CD4-positive, alpha-beta T cell treated with Interleukin-12 subunit alpha and Interleukin-12 subunit beta, for 1 hour (primary cell): ENCODE results near the gene PDCD1.

Source experiments
- DNase-seq: peaks from one replicate; pipeline ENCODE4 v3.0.0-alpha.2; 2020

PDCD1 gene

GRCh38 chr2:241864168-241864849 is 5.6 kb upstream of the PDCD1 start:
- no peak for DNase-seq

DNA sequence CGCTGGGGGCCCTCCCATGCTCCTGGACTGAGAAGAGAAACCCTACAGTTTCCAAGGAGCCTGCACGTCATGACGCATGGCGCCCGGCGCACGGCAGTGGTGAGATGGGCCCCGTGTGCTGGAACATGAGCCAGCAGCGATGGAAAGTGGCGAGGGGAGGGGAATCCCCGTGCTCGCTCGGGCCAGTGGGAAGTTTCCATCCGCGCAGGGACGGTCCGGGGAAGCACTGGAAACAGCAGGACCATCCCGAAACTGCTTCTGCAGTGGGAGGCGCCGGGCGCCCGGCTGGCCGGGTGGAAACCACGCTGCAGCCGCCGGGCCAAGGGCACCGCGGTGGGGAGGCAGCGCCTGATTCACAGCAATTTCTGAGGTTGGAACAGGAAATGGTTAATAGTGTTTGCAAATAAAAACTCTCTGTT is 4.9 kb upstream of the PDCD1 start:
- DNase-seq: peak; percentile 55

- no peak for DNase-seq
Observed at GRCh38 chr2:241862775-241863535, 4.3 kb upstream of the PDCD1 start.

- DNase-seq: no peak
Observed at GRCh38 chr2:241862093-241862492, 3.4 kb upstream of the PDCD1 start.

GRCh38 chr2:241861264-241861663 is 2.6 kb upstream of the PDCD1 start:
- no peak for DNase-seq

DNA sequence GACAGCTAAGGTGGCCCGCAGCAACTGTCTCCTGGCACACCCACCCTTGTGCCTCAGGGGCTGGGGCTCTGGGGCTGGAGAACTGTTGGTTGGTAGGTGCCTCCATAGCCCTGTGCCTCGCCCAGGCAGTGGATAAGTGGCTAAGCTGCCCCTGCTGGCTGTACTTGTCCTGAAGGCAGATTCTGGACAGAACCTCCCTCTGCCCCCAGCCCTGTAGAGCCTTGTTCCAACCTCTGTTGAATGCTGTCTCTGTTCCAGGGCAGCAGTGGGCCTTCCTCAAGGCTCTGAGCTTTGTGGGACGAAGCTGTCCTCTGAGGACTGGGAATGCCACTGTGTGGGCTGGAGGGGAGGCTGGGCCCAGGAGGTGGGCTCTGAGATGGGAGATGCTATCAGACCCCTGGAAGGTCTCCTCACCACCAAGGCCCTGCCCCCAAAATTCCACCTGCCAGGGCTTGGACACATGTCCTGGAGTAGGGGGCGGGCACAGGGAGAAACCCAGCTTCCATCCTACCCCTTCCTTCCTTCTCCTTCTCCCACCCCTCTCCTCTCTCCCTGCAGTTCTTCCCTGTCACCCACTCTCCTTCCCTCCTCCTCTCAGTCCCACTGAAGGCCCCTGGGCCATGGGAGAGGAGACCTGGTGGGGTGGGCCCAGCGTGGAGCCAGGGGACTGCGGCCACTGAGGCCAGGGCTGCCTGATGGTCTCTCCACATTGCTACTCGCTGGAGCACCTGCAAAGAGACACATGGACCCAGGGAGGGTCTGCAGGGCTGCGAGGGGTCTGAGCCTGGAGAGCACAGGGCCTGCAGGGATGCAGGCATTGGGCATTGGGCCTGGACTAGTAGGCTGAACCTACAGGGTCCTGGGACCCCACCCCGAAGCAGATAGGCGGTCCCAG is 1.7 kb upstream of the PDCD1 start:
- no peak for DNase-seq

DNA sequence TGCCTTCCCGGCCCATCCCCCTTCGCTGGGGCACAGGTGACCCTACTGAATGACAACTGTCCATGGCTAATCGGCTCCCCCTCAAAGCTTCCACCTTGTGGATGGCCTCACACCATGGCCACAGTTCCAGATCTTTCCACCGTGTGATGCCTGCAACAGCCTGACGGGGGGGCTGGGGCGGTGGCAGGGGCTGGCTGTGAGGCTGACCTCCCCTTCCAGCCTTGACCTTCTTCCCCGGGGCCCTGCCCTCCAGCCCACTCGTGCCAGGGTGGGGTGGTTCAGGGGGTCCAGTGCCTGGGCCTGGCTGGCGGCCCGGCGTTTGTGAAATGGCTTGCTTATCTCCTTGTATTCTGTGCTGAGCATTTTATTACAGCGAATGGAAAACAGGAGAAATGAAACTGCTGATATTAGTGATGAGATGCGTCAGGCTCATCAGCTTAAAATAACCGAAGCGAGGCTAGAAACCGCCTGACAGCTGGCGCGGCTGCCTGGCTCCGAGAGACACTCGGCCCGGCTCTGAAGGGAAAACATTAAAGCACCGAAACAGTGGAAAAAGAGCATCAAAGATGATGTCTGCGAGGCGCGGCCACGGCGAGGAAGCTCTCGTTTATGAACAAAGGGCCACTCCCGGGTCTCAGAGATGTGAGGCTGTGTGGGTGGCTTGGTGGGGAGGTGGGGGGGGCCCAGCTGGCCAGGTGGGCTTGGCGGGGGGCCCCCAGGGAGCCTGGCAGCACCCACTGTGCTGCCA is 916 bp upstream of the PDCD1 start:
- DNase-seq: peak; percentile 47

DNA sequence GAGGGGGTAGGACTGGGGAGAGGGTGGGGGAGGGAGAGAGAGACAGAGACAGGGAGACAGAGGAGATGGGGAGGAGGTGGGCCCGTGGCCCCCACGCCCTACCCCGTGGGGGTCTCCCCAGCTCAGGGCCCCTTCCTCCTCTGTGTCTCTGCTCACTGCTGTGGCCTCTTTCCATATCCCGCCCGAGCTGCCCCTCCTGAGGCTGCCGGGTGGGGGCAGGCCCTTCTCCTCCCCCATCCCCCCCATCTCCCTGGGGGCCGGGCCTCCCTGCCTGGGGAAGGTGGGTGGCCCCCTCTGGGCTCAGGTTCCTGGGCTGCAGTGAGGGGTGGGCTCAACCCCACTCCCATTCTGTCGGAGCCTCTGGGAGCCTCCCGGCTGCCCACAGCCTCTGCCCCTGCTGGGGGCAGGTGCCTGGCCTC is 332 bp upstream of the PDCD1 start:
- DNase-seq: no peak

- DNase-seq: no peak
Observed at GRCh38 chr2:241857572-241858121, 1.0 kb downstream of the PDCD1 start.

GRCh38 chr2:241857041-241857541 is 1.6 kb downstream of the PDCD1 start:
- DNase-seq: no peak

- DNase-seq: no peak
Observed at GRCh38 chr2:241855888-241856422, 2.7 kb downstream of the PDCD1 start.

DNA sequence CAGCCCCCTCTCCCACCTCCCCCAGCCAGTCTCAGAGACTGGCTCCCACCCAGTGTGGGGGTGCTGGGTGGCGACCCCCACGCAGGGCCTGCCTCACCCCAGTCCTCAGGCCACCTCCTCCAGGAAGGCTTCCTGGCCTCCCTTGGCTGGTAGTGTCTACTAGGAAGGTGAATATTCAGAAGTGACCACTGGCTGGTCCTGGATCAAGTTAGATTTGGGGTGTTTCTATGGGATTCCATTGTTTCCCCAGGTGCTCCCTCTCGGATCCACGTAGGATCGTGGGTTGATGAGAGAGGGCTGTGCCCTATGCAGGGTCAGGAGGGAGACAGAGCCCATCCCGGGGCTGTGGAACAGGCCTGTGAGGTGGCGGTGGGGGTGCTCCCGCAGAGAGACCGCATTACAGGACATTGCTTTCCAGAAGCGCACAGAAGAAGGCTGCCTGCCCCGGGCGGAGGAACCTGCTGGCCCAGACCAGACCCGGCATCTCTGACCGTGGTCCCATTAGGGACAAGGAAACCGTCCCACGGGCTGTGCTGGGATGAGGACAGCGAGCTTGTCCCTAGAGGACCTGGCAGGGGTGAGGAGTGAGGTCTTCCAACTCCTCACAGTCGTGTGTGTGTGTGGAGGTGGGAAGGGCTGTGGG is 3.3 kb downstream of the PDCD1 start:
- no peak for DNase-seq

- DNase-seq: no peak
Observed at GRCh38 chr2:241854342-241855244, 4.1 kb downstream of the PDCD1 start.

DNA sequence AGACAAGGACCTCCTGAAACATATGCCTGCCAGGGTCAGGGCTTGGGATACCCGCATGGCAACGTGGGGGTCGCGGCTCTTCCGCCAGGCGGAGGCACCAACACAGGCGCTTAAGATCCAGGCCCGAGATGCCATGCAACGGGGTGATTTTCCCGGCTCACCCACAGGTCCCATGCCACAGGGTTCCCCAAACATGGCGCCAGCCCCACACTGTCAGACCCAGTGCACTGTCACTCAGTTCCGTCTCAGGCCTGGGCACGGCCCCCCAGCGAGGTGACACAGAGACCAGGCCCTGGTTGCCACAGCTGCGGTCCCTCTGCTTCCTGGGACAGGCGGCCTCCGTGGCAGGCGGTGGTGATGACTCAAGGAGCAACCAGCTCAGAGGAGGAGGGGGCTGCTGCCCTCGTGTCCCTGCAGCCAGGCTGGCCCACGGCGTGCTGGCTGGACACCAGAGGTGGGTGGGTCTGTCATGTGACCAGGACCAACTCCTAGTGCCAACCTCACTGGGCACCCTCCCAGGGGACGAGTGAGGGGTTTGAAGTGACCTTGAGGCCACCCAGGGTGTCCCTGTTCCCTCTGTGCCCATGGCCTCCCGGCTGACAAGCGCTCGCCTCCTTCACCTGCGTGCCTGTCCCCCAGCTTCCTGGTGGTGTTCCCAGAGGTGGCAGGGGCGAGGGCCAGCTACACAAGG is 4.9 kb downstream of the PDCD1 start:
- DNase-seq: no peak

DNA sequence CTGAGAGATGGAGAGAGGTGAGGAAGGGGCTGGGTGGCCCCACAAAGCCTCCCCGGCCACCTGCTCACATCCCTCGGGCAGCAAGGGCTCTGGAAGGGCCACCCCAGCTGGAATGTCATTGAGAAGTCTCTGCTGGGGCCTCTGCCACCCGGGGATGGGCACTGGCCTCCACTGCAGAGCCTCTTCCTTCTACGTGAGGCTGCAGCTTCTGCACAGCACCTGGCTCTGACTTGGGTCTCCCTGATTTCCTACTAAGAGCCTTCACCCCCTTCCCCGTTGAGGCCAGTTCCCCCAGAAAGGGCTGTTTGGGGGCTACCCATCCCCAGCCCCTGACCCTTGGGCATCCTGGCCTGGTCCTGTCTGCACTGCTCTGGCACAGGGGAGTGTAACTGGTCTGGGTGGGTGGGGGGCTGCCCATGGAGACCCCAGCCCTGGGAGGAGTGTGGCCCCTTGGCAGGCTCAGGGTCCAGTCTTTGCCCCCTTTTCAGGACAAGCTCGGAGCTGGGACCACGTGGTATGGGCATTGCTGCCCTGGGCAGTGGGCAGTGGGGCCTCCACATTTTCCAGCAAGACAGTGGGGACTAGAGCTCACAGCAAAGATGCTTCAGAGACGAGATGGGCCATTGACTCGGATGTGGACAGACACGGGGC is 5.6 kb downstream of the PDCD1 start:
- DNase-seq: no peak

DNA sequence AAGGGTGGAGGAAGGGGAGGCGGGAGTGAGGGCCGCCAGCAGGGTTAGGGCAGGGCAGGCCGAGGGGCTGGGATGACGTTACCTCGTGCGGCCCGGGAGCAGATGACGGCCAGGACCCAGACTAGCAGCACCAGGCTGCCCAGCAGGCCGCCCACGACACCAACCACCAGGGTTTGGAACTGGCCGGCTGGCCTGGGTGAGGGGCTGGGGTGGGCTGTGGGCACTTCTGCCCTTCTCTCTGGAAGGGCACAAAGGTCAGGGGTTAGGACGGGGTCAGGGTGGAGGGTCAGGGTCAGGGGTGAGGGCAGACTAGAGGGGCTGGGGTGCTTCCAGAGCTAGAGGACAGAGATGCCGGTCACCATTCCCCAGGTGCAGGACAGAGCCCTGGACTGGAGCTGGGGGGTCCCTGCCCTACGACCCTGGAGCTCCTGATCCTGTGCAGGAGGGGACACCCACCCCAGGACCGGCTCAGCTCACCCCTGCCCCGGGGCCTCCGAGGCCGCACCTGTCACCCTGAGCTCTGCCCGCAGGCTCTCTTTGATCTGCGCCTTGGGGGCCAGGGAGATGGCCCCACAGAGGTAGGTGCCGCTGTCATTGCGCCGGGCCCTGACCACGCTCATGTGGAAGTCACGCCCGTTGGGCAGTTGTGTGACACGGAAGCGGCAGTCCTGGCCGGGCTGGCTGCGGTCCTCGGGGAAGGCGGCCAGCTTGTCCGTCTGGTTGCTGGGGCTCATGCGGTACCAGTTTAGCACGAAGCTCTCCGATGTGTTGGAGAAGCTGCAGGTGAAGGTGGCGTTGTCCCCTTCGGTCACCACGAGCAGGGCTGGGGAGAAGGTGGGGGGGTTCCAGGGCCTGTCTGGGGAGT is 6.3 kb downstream of the PDCD1 start:
- no peak for DNase-seq

- DNase-seq: no peak
Observed at GRCh38 chr2:241851325-241852115, 7.2 kb downstream of the PDCD1 start.
